ENCODE measurements around the gene HBZ. TPM values are rescaled to one million over a fixed set of nuclear protein-coding genes. Genes with fewer than 3 reads are reported as not detected.
"Not testable (repeated sequence)": the region's sequence is repeated elsewhere in the genome, so short reads cannot be mapped to it uniquely, and the experiment has no call there.

HBZ gene
- not detected for total RNA-seq

DNA sequence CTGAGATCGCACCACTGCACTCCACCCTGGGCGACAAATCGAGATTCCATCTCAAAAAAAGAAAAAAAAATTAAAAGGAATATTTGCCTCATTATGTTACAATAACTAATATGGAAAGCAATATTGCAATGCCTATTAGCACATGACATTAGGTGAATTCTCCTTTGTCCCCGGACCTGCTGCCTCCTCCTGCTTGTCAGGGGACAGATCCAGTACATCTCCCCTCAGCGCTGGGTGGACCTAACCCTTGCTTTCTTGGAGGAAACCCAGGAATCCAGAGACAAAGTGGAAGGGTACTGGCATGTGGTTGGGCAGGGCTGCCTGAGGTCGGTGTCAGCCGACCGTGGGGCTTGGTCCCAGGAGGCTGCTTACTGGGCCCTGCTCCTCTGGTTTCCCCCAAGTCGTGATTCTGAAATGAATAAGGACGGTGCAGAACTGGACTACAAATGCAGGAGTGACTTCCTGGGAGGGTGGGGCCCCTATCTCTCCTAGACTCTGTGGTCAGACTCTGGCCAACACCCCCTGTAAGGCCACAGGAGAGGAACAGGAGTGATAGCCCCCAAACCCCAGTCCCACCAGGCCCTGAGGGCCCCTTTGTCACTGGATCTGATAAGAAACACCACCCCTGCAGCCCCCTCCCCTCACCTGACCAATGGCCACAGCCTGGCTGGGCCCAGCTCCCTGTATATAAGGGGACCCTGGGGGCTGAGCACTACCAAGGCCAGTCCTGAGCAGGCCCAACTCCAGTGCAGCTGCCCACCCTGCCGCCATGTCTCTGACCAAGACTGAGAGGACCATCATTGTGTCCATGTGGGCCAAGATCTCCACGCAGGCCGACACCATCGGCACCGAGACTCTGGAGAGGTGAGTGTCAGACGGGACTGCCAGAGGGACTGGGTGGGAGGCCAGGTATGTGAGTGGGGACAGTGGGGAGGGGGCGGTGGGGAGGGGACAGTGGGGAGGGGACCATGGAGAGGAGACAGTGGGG lies at the start of gene HBZ:
TSS of gene HBZ (plus strand) at position 504 of the 988 bp plus-strand sequence. CDS start at position 770, 266 bp downstream.
- no peak for DNase-seq (ENCODE audit: low read depth in 2 of 3, low spot score in 2 of 3)

DNA sequence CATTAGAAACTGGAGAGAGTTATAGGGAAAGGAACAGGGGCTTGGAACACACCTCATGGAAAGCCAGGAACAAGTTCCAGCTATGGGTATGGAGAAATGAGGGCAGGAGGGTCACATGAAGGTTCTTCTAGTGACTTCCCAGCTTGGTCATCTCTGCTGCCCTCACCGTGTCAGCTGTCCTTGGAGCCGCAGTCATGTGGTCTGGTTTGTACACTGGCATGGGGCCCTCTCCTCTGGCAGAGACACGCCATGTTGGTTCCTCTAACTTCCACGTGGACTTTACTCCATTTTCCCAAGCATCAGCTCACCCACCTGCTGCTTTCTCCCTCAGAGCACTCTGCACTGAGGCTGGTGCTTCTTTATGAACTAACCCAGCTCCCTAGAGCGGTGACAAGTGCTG lies 48.1 kb upstream of the HBZ start:
- DNase-seq (ENCODE audit: low read depth in 2 of 3, low spot score in 2 of 3) = no peak

DNA sequence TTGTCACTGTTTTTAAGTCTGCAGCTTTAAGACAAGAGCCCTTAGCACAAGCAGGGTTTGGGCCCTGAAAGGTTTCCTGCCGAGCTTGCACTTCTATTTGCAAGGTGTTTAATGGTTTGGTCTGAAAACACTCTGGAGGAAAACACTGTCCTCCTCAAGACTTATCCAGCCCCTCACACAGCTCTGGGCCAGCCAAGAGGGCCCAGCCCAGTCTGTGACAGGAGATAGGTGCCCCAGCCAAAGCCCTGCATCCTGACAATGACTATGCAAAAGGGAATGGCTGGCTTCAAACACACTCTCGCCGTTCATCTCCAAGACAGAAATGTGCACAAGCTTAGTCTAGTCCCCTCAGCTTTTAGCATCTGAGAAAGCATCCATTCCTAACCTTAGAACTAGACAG lies 47.5 kb upstream of the HBZ start:
- peak in 1 of 3 donors; percentile 29 for DNase-seq (ENCODE audit: low read depth in 2 of 3, low spot score in 2 of 3)

DNA sequence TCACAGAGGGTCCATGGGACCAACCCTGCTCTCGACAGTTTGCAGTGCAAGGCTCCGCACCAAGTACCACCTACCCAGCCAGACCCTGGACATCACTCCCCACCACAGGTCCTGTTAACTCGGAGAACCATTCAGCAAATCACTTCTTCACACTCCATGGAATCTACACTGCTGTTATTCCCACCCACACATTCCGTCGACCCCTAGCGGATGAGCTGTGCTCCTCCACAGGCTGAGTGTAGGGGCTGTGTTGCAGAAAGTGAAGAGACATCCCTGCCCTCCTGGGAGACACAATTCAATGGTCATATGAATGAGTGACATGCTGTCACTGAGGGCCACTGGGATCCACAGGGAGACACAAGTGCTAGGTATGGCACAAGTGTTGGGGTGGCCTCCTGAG lies 46.9 kb upstream of the HBZ start:
- DNase-seq (ENCODE audit: low read depth in 2 of 3, low spot score in 2 of 3) = no peak

DNA sequence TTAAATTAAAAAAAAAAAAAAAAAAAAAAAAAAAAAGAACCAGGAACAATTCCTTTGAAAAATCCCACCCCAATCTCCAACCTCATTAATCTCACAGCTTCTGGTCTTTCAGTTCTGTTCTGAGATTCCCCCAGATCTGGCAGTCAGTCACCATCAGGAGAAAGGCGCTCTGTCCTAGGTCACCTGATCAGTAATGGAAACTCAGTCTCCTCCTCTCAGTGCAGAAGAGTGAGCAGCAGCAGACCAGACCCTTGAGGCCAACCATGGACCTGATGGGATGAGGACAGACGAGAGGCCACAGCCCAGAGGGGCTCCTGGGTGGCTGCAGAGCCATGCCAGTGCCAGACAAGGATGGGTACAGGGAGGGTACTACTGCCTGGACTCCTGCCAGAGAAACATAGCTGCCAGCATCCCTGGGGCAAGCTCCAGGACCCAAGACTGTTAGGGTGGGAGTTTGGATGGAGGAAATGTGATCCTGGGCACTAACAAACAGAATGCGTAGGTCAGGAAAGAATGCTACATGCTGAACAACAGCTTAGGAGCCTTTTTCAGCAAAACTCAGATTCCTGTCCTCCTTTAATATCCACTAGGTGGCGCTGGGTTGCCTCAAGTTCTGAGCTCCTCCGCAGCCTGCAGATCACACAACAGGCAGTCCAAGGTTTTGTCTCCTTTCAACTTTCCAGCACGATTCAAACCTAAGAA lies 45.7 kb upstream of the HBZ start:
- DNase-seq (ENCODE audit: low read depth in 2 of 3, low spot score in 2 of 3) = peak; percentile 46 to 82 (median 72)

DNA sequence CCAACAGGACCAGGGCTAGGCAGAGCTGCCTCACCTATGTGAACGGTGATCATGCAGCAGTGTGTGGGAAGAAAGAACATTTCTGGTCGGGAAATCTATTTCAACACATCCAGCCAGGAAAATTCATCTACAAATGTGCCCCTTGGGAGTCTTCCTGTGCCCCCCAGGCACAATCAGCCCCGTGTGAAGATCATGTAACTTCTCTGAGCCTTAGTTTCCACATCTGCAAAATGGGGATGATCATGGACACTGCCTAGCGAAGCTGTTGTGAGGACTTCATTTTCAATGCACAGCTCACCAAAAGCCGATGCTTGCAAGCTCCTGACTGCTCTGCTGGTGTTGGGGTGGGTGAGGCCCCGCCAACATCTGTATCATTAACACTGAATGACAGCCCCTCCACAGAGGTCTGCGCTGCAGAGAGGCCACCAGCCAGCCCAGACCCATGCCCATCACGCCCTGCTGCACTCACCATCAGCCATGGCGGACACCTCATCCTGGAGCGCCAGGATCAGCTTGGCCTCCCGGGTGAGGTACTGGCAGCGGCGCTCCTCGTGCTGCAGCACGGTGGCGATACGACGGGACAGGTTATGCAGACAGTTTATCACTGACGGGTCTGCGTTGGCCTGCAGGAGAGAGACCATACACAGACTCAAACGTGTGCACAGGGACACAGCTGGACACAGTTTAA lies 40.1 kb upstream of the HBZ start:
- no peak for DNase-seq (ENCODE audit: low read depth in 2 of 3, low spot score in 2 of 3)

DNA sequence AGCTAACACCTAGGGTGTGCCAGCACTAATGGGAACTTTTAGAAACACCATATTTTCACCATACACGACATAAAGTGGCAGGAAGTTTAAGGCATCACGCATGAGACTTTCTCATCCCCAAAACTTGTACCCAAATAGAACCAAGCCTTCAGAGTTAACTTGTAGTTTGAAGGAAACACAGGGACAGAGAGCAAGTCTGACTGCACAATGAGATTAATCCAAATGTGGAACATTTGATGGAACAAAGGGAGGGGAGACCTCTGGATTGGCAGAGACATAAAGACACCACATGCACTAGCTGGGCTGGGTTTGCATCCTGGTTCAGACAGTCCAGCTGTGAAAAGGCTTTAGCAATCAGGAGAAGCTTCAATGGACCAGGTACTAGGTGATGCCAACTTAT lies 38.1 kb upstream of the HBZ start:
- no peak for DNase-seq (ENCODE audit: low read depth in 2 of 3, low spot score in 2 of 3)

DNA sequence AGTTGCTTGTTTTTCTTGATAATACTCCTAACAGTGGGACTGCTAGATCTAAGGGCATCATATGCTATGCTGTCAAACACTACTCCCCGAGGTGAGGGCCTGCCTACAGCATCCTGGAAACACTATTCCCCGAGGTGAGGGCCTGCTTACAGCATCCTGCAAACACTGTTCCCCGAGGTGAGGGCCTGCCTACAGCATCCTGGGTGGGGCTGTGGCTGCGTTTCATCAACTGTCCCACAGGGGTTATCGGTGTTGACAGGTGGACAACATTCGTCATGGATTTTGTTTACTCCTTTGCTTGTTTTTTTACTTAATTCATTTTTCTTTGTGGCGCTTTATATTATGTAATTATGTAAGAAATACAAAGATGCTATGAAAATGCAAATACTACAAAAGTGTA lies 36.4 kb upstream of the HBZ start:
- no peak for DNase-seq (ENCODE audit: low read depth in 2 of 3, low spot score in 2 of 3)

DNA sequence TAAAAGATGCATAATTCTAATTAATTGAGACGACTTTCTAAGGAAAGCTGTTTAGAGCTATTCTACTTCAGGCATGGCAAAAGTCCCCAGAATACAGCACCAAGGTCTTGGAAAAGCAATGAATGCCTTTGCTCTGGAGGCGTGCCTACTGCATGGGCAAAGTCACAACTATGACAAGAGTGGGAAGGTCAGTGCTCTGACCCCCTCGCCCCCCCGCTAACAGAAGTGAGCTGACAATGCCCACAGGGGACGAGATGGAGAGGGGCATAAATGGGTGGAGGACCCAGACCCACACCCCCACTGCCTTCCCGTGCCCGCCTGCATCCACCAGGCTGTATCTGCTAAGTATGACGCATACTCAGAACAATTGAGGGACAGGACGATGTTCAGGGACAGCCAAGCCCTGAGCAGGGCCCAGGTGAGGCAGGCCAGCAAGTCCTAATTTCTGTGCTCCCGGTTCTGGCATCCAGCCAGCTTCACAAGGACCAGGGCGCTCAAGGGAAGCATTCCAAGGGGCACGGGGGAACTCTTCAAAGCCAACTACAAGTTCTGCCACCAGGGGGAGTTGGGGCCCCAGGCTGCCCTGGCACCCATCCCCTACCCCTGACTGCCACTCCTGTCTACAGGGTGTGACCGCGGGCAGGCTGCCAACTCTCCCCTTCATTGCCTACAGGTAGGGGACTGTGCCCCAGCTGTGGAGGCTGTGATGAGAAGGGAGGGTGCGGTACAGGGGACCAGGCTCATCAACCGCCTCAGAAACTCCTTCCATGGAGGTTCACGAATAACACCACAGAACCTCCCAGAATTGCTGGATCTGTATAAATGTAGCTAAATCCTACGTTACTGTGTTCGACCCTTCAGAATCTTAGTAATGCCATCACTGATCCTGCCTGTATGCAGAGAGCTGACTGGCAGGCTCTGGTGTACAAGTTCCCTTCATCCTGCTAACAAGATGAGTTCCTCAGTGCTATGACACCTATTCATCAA lies 34.8 kb upstream of the HBZ start:
- DNase-seq (ENCODE audit: low read depth in 2 of 3, low spot score in 2 of 3) = peak in 2 of 3 donors; percentile 70 to 78

DNA sequence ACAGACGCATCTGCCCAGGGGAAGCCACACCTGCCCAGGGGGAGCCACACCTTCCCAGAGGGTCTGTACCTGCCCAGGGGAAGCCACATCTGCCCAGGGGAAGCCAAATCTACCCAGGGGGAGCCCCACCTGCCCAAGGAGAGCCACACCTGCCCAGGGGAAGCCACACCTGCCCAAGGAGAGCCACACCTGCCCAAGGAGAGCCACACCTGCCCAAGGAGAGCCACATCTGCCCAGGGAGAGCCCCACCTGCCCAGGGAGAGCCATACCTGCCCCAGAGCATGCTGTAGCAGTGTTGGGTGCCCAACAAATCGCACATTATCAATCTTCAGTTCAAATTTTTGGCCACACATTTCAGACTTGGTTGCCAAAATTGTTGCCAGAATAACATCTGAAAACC lies 33.6 kb upstream of the HBZ start:
- DNase-seq (ENCODE audit: low read depth in 2 of 3, low spot score in 2 of 3) = no peak

DNA sequence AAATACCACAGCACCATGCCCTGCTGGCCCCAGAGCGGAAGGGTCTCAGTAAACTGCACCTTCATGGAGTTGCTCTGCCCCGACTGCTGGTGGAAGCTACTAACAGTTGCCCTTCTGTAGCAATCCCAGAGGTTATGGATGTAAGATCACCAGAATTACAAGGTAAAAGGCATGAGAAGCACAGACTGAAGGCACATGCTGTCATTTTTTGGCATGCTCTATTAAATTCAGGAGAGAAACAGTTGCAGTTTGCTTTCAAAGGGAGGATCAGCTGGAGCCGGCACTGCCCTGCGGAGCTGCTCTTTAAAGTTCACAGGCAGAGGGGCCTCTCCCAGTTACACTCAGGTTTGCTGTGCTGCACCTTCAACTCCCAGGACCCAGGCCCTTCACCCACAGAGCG lies 33.1 kb upstream of the HBZ start:
- no peak for DNase-seq (ENCODE audit: low read depth in 2 of 3, low spot score in 2 of 3)

DNA sequence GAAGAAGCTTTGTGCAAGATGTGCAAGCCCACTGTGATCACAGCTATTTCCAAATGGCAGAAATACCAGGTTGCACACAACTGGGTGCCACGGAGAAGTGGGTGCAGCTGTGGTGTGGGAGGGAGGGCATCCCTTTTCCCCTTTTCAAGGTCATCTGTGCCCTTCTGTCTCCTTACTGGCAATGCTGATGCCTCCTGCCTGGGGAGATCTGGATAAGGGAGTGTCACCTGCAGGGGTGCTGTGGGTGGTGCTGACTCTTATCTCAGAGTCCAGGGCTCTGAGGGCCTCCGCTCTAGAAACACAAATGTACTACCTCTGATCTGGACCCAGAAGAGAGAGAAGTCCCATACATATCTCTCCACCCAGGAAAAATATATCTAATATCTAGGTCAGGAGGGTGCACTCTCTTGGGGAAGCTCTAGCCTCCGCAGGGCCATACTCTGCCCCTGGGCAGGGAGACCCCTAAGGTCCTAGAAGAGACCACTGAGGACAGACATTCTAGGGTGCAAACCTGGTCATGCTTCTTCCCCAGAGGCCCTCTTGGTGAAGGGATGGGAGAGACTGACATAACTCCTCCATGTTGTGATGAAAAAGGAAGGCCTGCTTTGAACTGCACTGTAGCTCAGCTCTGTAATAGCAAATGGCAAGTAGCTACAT lies 32.5 kb upstream of the HBZ start:
- no peak for DNase-seq (ENCODE audit: low read depth in 2 of 3, low spot score in 2 of 3)

DNA sequence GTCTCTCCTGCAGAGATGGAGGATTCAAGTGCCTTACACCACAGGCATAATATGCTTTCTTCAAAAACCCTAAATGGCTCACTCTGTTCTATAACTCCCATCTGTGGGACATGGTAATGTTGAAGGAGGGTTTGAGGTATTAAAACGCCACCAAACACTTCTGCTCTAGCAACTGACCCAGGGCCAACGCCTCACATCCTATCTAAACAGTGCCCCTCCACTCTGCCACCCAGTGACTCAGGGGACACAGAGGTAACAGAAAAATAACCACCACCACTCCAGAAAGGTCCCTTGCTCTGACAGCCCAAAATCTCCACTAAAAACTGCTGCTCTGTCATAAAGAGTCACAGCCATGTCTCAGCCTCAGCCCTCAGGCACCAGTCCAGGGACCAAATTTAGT lies 31.7 kb upstream of the HBZ start:
- DNase-seq (ENCODE audit: low read depth in 2 of 3, low spot score in 2 of 3) = no peak

DNA sequence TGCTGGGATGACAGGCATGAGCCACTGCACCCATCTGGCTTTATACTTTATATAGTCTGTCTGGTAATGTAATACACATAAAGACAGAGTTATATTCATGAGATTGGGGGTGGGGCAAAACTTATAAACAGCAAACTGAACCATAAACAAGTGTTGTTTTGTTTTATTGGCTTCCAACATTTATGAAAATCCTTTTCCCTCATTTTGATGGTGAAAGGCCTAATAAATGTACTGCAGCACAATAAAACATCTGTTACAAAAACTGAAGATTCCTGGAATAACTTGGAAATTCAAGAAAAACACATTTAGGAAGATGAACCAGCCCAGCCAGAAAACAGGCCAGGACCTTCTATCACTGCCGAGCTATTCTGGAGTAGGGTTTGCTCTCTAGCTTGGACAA lies 30.1 kb upstream of the HBZ start:
- DNase-seq (ENCODE audit: low read depth in 2 of 3, low spot score in 2 of 3) = no peak

DNA sequence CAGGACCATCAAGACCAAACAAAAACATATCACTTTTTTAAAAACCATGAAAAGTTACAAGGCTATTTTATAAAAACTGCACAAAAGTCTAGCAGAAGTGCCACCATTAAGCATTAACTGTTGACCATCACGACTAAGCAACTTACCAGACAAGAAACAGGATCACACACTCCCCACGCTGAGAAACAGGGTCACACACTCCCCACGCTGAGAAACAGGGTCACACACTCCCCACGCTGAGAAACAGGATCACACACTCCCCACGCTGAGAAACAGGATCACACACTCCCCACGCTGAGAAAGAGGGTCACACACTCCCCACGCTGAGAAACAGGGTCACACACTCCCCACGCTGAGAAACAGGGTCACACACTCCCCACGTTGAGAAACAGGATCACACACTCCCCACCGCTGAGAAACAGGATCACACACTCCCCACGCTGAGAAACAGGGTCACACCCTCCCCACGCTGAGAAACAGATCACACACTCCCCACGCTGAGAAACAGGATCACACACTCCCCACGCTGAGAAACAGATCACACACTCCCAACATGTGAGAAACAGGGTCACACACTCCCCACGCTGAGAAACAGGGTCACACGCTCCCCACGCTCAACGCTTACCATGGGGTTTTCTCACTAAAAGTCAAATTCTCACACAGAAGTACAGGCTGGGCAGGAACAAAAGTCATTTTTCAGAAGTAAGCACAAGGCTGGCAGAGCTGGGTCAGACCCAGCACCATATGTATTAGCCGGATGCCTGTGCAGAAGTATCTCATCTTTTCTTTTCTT lies 28.7 kb upstream of the HBZ start:
- not testable (repeated sequence) for DNase-seq (ENCODE audit: low read depth in 2 of 3, low spot score in 2 of 3)

DNA sequence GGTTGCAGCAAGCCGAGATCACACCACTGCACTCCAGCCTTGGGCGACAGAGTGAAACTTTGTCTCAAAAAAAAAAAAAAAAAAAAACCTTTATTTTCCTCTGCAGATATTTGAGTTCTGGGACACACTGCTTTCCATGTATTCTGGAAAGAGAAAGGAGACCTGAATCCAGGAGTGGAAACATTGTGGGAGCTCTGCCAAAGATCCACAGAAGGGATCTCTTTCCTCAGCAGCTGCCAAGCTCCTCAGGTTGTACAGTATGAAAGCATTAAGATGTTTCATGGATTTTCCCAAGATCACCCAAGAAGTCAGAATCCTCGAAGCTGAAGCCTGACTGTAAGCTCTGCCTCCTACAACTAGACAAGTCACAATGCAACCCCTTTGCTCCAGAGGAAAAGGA lies 27.4 kb upstream of the HBZ start:
- DNase-seq (ENCODE audit: low read depth in 2 of 3, low spot score in 2 of 3) = no peak

DNA sequence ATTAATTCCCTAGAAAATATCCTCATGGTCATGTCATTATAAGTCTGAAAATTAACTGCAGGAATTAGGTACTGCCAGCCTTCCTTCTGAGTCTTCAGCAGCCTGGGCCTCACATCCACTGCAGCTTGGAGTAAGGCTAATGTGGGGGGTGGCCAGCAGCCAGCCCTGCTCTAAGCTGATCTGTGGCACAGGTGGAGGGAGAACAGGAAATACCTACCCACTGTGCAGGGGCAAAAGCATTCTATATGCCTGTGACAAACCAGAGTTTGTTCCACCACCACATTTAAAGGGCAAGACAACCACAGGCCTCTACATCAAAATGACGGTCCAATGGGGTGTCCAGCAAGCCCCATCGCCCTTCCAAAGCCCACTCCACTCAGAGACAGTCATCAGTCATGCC lies 23.4 kb upstream of the HBZ start:
- DNase-seq (ENCODE audit: low read depth in 2 of 3, low spot score in 2 of 3) = no peak

DNA sequence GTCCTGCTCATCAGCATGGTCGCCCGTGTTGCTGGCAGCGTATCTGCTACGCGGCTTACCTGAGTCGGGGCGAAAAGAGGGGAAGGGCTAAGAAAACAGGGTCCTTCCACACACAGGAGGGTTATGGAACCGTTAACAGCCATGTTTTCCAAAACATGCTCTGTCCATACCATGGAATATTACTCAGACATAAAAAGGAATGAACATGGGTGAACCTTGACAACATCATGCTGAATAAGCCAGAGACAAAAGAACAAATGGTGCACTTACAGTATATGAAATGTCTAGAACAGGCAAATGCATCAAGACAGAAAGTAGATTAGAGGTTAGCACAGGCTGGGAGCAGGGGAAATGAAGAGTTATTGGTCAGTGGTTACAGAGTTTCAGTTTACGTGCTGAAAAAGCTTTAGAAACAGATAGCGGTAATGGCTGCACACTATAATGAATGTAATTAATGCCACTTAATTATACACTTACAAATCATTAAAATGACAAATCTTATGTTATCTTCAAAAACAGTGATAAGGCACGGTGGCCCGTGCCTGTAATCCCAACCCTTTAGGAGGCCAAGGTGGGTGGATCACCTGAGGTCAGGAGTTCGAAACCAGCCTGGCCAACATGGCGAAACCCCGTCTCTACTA lies 21.8 kb upstream of the HBZ start:
- DNase-seq (ENCODE audit: low read depth in 2 of 3, low spot score in 2 of 3) = no peak
